DND-41 (cell line): Measurements from ENCODE around the gene CPNE6.

Source experiments
- EZH2 ChIP-seq: IDR thresholded peaks from 3 replicates; pipeline ENCODE4 v1.6.1; 2012; ENCODE audit warnings: borderline replicate concordance, low read depth, mild to moderate bottlenecking, moderate library complexity, low read length, inconsistent platforms; ENCODE audit not compliant: severe bottlenecking
- TF ChIP-seq, protein P1 (sequence below): IDR thresholded peaks from 2 replicates; pipeline ENCODE4 v1.5.1; 2012; ENCODE audit warnings: borderline replicate concordance, low read length, moderate library complexity, mild to moderate bottlenecking; ENCODE audit not compliant: poor library complexity, severe bottlenecking; ENCODE audit errors: extremely low read depth

- TF ChIP-seq, protein P1, sequence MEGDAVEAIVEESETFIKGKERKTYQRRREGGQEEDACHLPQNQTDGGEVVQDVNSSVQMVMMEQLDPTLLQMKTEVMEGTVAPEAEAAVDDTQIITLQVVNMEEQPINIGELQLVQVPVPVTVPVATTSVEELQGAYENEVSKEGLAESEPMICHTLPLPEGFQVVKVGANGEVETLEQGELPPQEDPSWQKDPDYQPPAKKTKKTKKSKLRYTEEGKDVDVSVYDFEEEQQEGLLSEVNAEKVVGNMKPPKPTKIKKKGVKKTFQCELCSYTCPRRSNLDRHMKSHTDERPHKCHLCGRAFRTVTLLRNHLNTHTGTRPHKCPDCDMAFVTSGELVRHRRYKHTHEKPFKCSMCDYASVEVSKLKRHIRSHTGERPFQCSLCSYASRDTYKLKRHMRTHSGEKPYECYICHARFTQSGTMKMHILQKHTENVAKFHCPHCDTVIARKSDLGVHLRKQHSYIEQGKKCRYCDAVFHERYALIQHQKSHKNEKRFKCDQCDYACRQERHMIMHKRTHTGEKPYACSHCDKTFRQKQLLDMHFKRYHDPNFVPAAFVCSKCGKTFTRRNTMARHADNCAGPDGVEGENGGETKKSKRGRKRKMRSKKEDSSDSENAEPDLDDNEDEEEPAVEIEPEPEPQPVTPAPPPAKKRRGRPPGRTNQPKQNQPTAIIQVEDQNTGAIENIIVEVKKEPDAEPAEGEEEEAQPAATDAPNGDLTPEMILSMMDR, result no peak
- TF ChIP-seq EZH2, result no peak
Observed at GRCh38 chr14:24067133-24068082, 4.0 kb upstream of the CPNE6 start.
